ENCODE results near the gene MIER2.

Gene MIER2

DNA sequence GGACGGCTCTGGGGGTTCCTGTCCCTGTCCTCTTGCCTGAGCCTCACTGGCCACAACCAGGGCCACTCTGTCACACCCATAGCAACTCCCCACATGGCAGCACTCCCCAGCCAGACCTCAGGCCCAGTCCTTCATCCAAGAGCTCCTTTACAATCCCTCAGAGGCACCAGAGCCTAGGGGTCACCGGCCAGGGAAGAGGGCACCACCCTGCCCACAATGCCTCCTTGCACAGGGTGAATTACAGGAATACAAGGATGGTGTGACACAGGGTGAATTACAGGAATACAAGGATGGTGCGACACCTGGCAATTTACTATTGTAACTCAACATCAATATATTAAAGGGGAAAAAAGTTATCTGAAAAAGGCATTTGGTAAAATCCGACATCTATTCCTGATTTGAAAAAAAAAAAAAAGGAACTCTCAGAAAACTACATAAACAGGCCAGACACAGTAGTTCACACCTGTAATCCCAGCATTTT is 16.5 kb downstream of the MIER2 start:
- no peak overlapping the region for H3K4me3 ChIP-seq (ENCODE audit: low read depth, low read length)
- peaks cover 23 to 85% of the 10 kb centered on the region in 2 experiments; a peak in 2 of 3 replicates for H3K36me3 ChIP-seq (ENCODE audit: control insufficient read depth in 2 of 2, insufficient read depth in 1 of 2, low read length in 2 of 2)
- no peak overlapping the region for H3K27ac ChIP-seq (ENCODE audit: extremely low read depth, low read depth, low read length)
- TF ChIP-seq ZNF274 (IDR thresholded peaks at IDR 0.05; ENCODE audit: low read length) (no peak), ZNF274 (tag by site-specific recombination; IDR thresholded peaks at IDR 0.05; ENCODE audit: borderline replicate concordance) (no peak), SETDB1 (IDR thresholded peaks at IDR 0.05; ENCODE audit: insufficient read length, low read length) (peak; percentile 50)
- H3K9me3 ChIP-seq (ENCODE audit: control insufficient read depth, insufficient read depth, low read depth, low read length), result no peaks in the 10 kb centered on the region
- ChIA-PET CTCF (no interaction called here), POLR2A (no interaction called here)
- no peaks in the 10 kb centered on the region for H3K4me1 ChIP-seq (ENCODE audit: control insufficient read depth, insufficient read depth, low read length)

DNA sequence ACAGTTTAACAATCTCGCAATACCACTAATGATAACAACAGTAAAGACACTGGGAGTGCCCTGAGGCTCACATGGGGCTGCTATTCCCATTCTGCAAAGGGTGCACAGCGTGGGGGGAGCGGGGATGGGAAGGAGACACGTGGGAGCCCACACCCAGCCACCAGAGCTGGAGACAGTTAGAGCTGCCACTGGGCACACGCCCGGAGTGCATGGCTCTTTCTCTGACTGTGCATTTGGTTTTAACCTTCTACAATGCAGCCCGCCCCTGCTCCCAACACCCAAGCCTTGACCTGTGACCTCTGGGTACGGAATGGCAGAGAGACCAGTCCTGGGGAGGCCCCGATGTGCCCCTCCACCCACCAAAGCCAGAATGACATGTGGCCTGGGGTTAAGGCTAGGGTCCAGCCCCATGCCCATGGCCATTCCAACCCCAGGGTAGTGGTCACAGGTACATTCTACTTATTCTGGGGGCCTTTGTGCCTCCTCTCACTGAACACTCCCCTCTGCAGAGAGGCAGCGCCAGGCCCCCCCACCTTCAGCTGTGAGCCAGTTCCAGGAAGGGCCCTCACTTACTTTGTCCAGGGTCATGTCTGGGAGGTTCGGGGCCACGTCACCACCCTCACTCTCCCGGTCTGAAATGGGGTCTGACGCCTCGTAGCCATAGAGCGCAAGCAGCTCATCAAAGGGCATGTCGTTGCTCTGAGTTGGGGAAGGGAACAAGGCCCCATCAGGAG is 17.1 kb downstream of the MIER2 start:
- ChIA-PET POLR2A (no interaction called here), CTCF (no interaction called here)
- no peaks in the 10 kb centered on the region for H3K4me1 ChIP-seq (ENCODE audit: control insufficient read depth, insufficient read depth, low read length)
- H3K9me3 ChIP-seq (ENCODE audit: control insufficient read depth, insufficient read depth, low read depth, low read length), result no peaks in the 10 kb centered on the region
- H3K4me3 ChIP-seq (ENCODE audit: low read depth, low read length), result no peak overlapping the region
- TF ChIP-seq ZNF560 (tag by site-specific recombination; IDR thresholded peaks at IDR 0.05; ENCODE audit: borderline replicate concordance) (no peak), ZNF473 (tag by site-specific recombination; IDR thresholded peaks at IDR 0.05) (no peak), ZNF175 (tag by site-specific recombination; IDR thresholded peaks at IDR 0.05) (no peak), ZNF843 (tag by site-specific recombination; IDR thresholded peaks at IDR 0.05) (no peak), ZNF169 (tag by site-specific recombination; IDR thresholded peaks at IDR 0.05) (no peak), ZBTB21 (tag by site-specific recombination; IDR thresholded peaks at IDR 0.05) (no peak), ZNF138 (tag by site-specific recombination; IDR thresholded peaks at IDR 0.05; ENCODE audit: borderline replicate concordance) (no peak), ZNF621 (tag by site-specific recombination; IDR thresholded peaks at IDR 0.05) (no peak), ZBTB17 (tag by site-specific recombination; IDR thresholded peaks at IDR 0.05) (no peak), ZNF311 (tag by site-specific recombination; IDR thresholded peaks at IDR 0.05; ENCODE audit: borderline replicate concordance) (no peak), ZNF404 (tag by site-specific recombination; IDR thresholded peaks at IDR 0.05) (no peak), ZNF10 (tag by site-specific recombination; IDR thresholded peaks at IDR 0.05) (no peak)
- TF ChIP-seq, protein P1, sequence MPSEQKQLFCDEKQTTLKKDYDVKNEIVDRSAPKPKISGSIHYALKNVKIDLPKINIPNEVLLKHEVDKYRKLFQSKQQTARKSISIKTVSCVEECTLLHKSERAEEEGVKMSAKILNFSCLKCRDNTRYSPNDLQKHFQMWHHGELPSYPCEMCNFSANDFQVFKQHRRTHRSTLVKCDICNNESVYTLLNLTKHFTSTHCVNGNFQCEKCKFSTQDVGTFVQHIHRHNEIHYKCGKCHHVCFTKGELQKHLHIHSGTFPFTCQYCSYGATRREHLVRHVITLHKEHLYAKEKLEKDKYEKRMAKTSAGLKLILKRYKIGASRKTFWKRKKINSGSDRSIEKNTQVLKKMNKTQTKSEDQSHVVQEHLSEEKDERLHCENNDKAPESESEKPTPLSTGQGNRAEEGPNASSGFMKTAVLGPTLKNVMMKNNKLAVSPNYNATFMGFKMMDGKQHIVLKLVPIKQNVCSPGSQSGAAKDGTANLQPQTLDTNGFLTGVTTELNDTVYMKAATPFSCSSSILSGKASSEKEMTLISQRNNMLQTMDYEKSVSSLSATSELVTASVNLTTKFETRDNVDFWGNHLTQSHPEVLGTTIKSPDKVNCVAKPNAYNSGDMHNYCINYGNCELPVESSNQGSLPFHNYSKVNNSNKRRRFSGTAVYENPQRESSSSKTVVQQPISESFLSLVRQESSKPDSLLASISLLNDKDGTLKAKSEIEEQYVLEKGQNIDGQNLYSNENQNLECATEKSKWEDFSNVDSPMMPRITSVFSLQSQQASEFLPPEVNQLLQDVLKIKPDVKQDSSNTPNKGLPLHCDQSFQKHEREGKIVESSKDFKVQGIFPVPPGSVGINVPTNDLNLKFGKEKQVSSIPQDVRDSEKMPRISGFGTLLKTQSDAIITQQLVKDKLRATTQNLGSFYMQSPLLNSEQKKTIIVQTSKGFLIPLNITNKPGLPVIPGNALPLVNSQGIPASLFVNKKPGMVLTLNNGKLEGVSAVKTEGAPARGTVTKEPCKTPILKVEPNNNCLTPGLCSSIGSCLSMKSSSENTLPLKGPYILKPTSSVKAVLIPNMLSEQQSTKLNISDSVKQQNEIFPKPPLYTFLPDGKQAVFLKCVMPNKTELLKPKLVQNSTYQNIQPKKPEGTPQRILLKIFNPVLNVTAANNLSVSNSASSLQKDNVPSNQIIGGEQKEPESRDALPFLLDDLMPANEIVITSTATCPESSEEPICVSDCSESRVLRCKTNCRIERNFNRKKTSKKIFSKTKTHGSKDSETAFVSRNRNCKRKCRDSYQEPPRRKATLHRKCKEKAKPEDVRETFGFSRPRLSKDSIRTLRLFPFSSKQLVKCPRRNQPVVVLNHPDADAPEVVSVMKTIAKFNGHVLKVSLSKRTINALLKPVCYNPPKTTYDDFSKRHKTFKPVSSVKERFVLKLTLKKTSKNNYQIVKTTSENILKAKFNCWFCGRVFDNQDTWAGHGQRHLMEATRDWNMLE (tag by site-specific recombination; conservative IDR thresholded peaks at IDR 0.05; ENCODE audit: low read depth), result no peak
- TF ChIP-seq, protein P2, sequence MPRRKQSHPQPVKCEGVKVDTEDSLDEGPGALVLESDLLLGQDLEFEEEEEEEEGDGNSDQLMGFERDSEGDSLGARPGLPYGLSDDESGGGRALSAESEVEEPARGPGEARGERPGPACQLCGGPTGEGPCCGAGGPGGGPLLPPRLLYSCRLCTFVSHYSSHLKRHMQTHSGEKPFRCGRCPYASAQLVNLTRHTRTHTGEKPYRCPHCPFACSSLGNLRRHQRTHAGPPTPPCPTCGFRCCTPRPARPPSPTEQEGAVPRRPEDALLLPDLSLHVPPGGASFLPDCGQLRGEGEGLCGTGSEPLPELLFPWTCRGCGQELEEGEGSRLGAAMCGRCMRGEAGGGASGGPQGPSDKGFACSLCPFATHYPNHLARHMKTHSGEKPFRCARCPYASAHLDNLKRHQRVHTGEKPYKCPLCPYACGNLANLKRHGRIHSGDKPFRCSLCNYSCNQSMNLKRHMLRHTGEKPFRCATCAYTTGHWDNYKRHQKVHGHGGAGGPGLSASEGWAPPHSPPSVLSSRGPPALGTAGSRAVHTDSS (tag by site-specific recombination; IDR thresholded peaks at IDR 0.05), result no peak
- no peak overlapping the region for H3K27ac ChIP-seq (ENCODE audit: extremely low read depth, low read depth, low read length)
- H3K36me3 ChIP-seq (ENCODE audit: control insufficient read depth in 2 of 2, insufficient read depth in 1 of 2, low read length in 2 of 2), result peaks cover 23 to 91% of the 10 kb centered on the region in 2 experiments; a peak in 2 of 3 replicates

Measured in HEK293 (cell line).